MCF 10A (cell line): ENCODE data around the gene CMTM4. TPM values are rescaled to one million over a fixed set of nuclear protein-coding genes. Genes with fewer than 3 reads are reported as not detected.
"Not testable (repeated sequence)": the region's sequence is repeated elsewhere in the genome, so short reads cannot be mapped to it uniquely, and the experiment has no call there.

Source experiments
- BruUV-seq: library from RNA; stranded (reverse); fragments of 400-500 nt; replicated peaks from 2 replicates; lab custom pipeline; 2021; lab: Mats Ljungman, UMichigan
- CTCF ChIA-PET: fragments of 300-600 bp; sonication (Branson Sonifier 250); formaldehyde crosslinking; extraction: SDS; loops from one replicate; lab custom pipeline; 2021; ENCODE audit warnings: antibody characterized with exemption, inconsistent platforms; lab: Yijun Ruan, JAX
- POLR2A ChIA-PET: fragments of 300-600, 350-650 bp; sonication (Branson Sonifier 250); formaldehyde crosslinking; extraction: SDS; loops from one replicate; lab custom pipeline; 2020; ENCODE audit warnings: antibody characterized with exemption, inconsistent platforms; lab: Yijun Ruan, JAX
- DNase-seq: peaks from one replicate; pipeline ENCODE4 v3.0.0-alpha.2; 2018; ENCODE audit not compliant: unreplicated experiment
- H3K27ac Mint-ChIP-seq: one replicate; pipeline ENCODE4 v1.8.0; 2022; ENCODE audit warnings: mild to moderate bottlenecking, low read depth, mixed read lengths; ENCODE audit not compliant: unreplicated experiment
- H3K27me3 Mint-ChIP-seq: one replicate; pipeline ENCODE4 v1.8.0; 2022; ENCODE audit warnings: mixed read lengths; ENCODE audit not compliant: insufficient read depth, unreplicated experiment
- H3K36me3 Mint-ChIP-seq: one replicate; pipeline ENCODE4 v1.8.0; 2022; ENCODE audit warnings: mild to moderate bottlenecking, moderate library complexity, mixed read lengths; ENCODE audit not compliant: insufficient read depth, unreplicated experiment
- H3K4me1 Mint-ChIP-seq: one replicate; pipeline ENCODE4 v1.8.0; 2022; ENCODE audit warnings: mixed read lengths; ENCODE audit not compliant: insufficient read depth, unreplicated experiment
- H3K4me3 Mint-ChIP-seq: one replicate; pipeline ENCODE4 v1.8.0; 2022; ENCODE audit warnings: mild to moderate bottlenecking, moderate library complexity, mixed read lengths; ENCODE audit not compliant: unreplicated experiment
- H3K9me3 Mint-ChIP-seq: one replicate; pipeline ENCODE4 v1.8.0; 2022; ENCODE audit warnings: mixed read lengths; ENCODE audit not compliant: unreplicated experiment
- intact Hi-C: fragments of 100-400 bp; cut with micrococcal nuclease; formaldehyde crosslinking; loops from 2 replicates; pipeline ENCODE4 v1.14.1; 2022
- total RNA-seq: library from RNA; stranded (reverse); gene quantifications from 2 replicates; pipeline ENCODE4 v1.2.3, GENCODE V29; 2022
- TF ChIP-seq, protein P1 (sequence below): fragments of 200-600 bp; IDR thresholded peaks from one replicate; pipeline ENCODE4 v1.8.0; 2022; ENCODE audit warnings: antibody characterized with exemption, mild to moderate bottlenecking; ENCODE audit not compliant: unreplicated experiment

CMTM4 gene
- total RNA-seq, 1 experiment from 2014 or later = 27.2 TPM

DNA sequence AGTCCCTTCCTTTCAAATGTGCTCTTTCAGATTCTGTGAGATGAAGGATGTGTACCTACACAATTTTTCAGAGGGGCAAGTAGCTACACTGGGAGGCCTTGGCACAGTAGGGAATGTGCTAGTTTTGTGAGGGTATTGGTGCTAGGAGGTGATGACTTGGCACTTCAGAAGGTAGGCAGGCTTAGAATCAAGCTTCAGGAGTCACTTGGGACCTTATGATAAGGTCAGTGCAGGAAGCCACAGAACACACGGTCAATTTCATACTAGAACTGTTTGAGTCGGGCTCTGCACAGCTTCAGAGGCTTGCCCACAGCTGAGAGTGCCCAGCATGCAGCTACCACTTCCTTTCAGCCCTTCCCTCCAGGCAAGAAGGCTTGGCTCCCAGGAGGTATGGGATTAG, 124.2 kb downstream of the CMTM4 start:
- no TSS peak for BruUV-seq
- Mint-ChIP-seq H3K27me3 (no peaks in the 10 kb centered on the region), H3K27ac (no peak overlapping the region), H3K4me1 (peaks cover 16% of the 10 kb centered on the region), H3K36me3 (peaks cover 4% of the 10 kb centered on the region), H3K4me3 (no peak overlapping the region), H3K9me3 (no peaks in the 10 kb centered on the region)
- intact Hi-C loops = no loop called here
- ChIA-PET CTCF (interaction anchor here (1.1 to 2.1 kb wide), 2 partner anchors 8 to 323 kb away, joined by 3 to 9 read pairs; no protein-coding TSS in a partner anchor), POLR2A (interaction anchor here (0.6 kb wide), 1 partner anchor 165 kb away, joined by 3 read pairs; no protein-coding TSS in a partner anchor)
- DNase-seq = no peak
- TF ChIP-seq, protein P1, sequence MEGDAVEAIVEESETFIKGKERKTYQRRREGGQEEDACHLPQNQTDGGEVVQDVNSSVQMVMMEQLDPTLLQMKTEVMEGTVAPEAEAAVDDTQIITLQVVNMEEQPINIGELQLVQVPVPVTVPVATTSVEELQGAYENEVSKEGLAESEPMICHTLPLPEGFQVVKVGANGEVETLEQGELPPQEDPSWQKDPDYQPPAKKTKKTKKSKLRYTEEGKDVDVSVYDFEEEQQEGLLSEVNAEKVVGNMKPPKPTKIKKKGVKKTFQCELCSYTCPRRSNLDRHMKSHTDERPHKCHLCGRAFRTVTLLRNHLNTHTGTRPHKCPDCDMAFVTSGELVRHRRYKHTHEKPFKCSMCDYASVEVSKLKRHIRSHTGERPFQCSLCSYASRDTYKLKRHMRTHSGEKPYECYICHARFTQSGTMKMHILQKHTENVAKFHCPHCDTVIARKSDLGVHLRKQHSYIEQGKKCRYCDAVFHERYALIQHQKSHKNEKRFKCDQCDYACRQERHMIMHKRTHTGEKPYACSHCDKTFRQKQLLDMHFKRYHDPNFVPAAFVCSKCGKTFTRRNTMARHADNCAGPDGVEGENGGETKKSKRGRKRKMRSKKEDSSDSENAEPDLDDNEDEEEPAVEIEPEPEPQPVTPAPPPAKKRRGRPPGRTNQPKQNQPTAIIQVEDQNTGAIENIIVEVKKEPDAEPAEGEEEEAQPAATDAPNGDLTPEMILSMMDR = no peak

DNA sequence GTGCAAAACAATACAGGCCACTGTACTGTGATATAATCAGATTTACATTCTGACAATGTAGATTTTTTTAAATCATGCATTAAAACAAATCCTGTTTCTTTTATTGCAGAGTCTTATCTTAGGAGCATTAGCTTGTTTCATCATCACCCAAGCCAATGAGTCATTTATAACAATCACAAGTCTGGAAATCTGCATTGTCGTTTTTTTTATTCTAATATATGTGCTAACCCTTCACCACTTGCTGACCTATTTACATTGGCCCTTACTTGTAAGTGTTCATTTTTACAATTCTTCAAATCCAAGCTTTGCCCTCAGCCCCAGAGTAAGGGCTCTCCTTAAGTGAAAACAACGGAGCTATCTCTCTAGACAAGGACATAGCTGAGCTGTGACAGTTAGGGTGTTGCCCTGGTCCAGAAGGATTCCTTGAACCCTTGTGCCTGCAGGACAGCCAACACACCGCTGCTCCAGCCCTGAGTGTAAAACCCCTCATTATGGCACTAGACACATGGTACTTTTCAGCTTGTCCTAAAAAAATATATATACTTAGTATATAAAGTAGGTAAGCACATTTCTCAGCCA, 126.6 kb downstream of the CMTM4 start:
- intact Hi-C loops = no loop called here
- H3K4me3 Mint-ChIP-seq = no peak overlapping the region
- peak; percentile 68 for DNase-seq
- H3K9me3 Mint-ChIP-seq = no peaks in the 10 kb centered on the region
- POLR2A ChIA-PET = interaction anchor here (1.1 to 2.9 kb wide), 9 partner anchors 10 to 125 kb away, joined by 3 to 23 read pairs (median 5); partner anchors contain the start of genes CKLF, CMTM2 and TK2
- no TSS peak for BruUV-seq
- CTCF ChIA-PET = interaction anchor here (0.6 to 2.0 kb wide), 11 partner anchors 7 to 298 kb away, joined by 3 to 10 read pairs (median 4); partner anchors contain the start of gene CKLF
- peak overlapping the region; percentile 32 for H3K27ac Mint-ChIP-seq
- TF ChIP-seq, protein P1 = no peak
- H3K27me3 Mint-ChIP-seq = no peaks in the 10 kb centered on the region
- H3K4me1 Mint-ChIP-seq = peaks cover 16% of the 10 kb centered on the region
- H3K36me3 Mint-ChIP-seq = peaks cover 23% of the 10 kb centered on the region

- Mint-ChIP-seq H3K4me1 (peaks cover 16% of the 10 kb centered on the region), H3K4me3 (no peak overlapping the region), H3K27me3 (no peaks in the 10 kb centered on the region), H3K9me3 (no peaks in the 10 kb centered on the region), H3K36me3 (peaks cover 29% of the 10 kb centered on the region), H3K27ac (peak overlapping the region; percentile 32)
- intact Hi-C loops = no loop called here
- BruUV-seq = no TSS peak
- ChIA-PET CTCF (interaction anchor here (1.4 to 2.0 kb wide), 2 partner anchors 39 to 163 kb away, joined by 6 to 10 read pairs; no protein-coding TSS in a partner anchor), POLR2A (interaction anchor here (1.1 to 2.9 kb wide), 8 partner anchors 10 to 126 kb away, joined by 3 to 23 read pairs (median 5); partner anchors contain the start of genes CKLF, CMTM2 and TK2)
- TF ChIP-seq, protein P1 = no peak
- DNase-seq = peak; percentile 43
These were observed 127.4 kb downstream of the CMTM4 start for GRCh38 chr16:66569131-66569530.

DNA sequence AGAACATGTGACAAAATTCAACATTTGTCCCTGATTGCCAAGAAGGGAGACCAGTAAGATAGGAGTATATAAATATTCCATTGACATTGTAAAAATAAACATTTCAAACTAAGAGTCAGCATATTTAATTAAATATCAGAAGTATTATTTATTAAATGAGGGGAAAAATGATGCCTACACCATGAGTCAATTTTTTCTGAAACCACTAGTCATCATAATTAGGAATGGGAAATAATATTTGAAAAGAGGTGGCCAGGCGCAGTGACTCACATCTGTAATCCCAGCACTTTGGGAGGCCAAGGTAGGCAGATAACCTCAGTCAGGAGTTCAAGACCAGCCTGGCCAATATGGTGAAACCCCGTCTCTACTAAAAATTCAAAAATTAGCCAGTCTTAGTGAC, 128.2 kb downstream of the CMTM4 start:
- no peak for DNase-seq
- Mint-ChIP-seq H3K4me1 (peaks cover 16% of the 10 kb centered on the region), H3K27me3 (no peaks in the 10 kb centered on the region), H3K9me3 (no peaks in the 10 kb centered on the region), H3K36me3 (peaks cover 35% of the 10 kb centered on the region), H3K4me3 (no peak overlapping the region), H3K27ac (no peak overlapping the region)
- POLR2A ChIA-PET = no interaction called here
- CTCF ChIA-PET = no interaction called here
- intact Hi-C loops = no loop called here
- TF ChIP-seq, protein P1 = no peak
- BruUV-seq = no TSS peak

- intact Hi-C loops, H3K27me3 Mint-ChIP-seq, DNase-seq, H3K9me3 Mint-ChIP-seq, H3K27ac Mint-ChIP-seq, BruUV-seq, H3K4me3 Mint-ChIP-seq: not testable (repeated sequence)
- Mint-ChIP-seq H3K4me1 (peaks cover 16% of the 10 kb centered on the region), H3K36me3 (peaks cover 37% of the 10 kb centered on the region)
- ChIA-PET POLR2A (interaction anchor here (0.6 kb wide), 1 partner anchor 18 kb away, joined by 3 read pairs; no protein-coding TSS in a partner anchor), CTCF (interaction anchor here (1.2 kb wide), 1 partner anchor 300 kb away, joined by 3 read pairs; no protein-coding TSS in a partner anchor)
These were observed 129.3 kb downstream of the CMTM4 start for GRCh38 chr16:66567270-66567669.
